SK-N-SH treated with all-trans-retinoic acid at 6 μM for 48 hours (cell line): ENCODE results near the gene SLC2A4RG.

Experiments used
- ATAC-seq: fragments of 200-7000 bp; cut with Tn5 transposase; 3 replicates; pipeline ENCODE4 v1.9.1; 2020; ENCODE audit warnings: mild to moderate bottlenecking, moderate library complexity
- ARNTL ChIP-seq: fragments of 450-650 bp; formaldehyde crosslinking; IDR thresholded peaks from 2 replicates; pipeline ENCODE4 v1.5.0; 2020; ENCODE audit warnings: low read depth, mild to moderate bottlenecking, moderate library complexity, borderline replicate concordance
- BACH2 ChIP-seq: fragments of 250-450 bp; sonication (Bioruptor Pico); IDR thresholded peaks from 2 replicates; pipeline ENCODE4 v1.9.0; 2021; ENCODE audit warnings: mild to moderate bottlenecking, borderline replicate concordance
- CREB5 ChIP-seq: fragments of 250-450 bp; sonication (Bioruptor Pico); IDR thresholded peaks from 2 replicates; pipeline ENCODE4 v1.5.1; 2020; ENCODE audit warnings: low read depth, mild to moderate bottlenecking, moderate library complexity
- CSDC2 ChIP-seq: fragments of 250-450 bp; sonication (Bioruptor Pico); IDR thresholded peaks from 2 replicates; pipeline ENCODE4 v1.5.0; 2020; ENCODE audit warnings: mild to moderate bottlenecking, moderate library complexity
- CSRNP3 ChIP-seq: fragments of 250-450 bp; sonication (Bioruptor Pico); IDR thresholded peaks from 2 replicates; pipeline ENCODE4 v1.5.1; 2021; ENCODE audit warnings: mild to moderate bottlenecking, moderate library complexity
- ESRRG ChIP-seq: fragments of 250-450 bp; sonication (Bioruptor Pico); IDR thresholded peaks from 2 replicates; pipeline ENCODE4 v1.6.1; 2021; ENCODE audit warnings: mild to moderate bottlenecking
- GLIS3 ChIP-seq: fragments of 250-450 bp; sonication (Bioruptor Pico); IDR thresholded peaks from 2 replicates; pipeline ENCODE4 v1.5.0; 2020; ENCODE audit warnings: mild to moderate bottlenecking, moderate library complexity
- ISL1 ChIP-seq: fragments of 250-450 bp; sonication (Bioruptor Pico); IDR thresholded peaks from 2 replicates; pipeline ENCODE4 v2.1.2; 2022; ENCODE audit warnings: mild to moderate bottlenecking, moderate library complexity
- OSR1 ChIP-seq: fragments of 250-450 bp; sonication (Bioruptor Pico); IDR thresholded peaks from 2 replicates; pipeline ENCODE4 v1.8.0; 2022; ENCODE audit warnings: moderate library complexity, mild to moderate bottlenecking, inconsistent platforms
- PPARA ChIP-seq: fragments of 250-450 bp; sonication (Bioruptor Pico); IDR thresholded peaks from 2 replicates; pipeline ENCODE4 v1.5.0; 2020; ENCODE audit warnings: mild to moderate bottlenecking, borderline replicate concordance
- RARB ChIP-seq: fragments of 250-450 bp; sonication (Bioruptor Pico); IDR thresholded peaks from 2 replicates; pipeline ENCODE4 v1.8.0; 2021; ENCODE audit warnings: mild to moderate bottlenecking, moderate library complexity
- SNAI2 ChIP-seq: fragments of 250-450 bp; sonication (Bioruptor Pico); IDR thresholded peaks from 2 replicates; pipeline ENCODE4 v1.5.0; 2020; ENCODE audit warnings: mild to moderate bottlenecking, moderate library complexity
- TCF4 ChIP-seq: fragments of 250-450 bp; sonication (Bioruptor Pico); IDR thresholded peaks from 2 replicates; pipeline ENCODE4 v1.8.0; 2021; ENCODE audit warnings: mild to moderate bottlenecking, moderate library complexity, borderline replicate concordance
- TOX ChIP-seq: fragments of 250-450 bp; sonication (Bioruptor Pico); IDR thresholded peaks from 2 replicates; pipeline ENCODE4 v1.8.0; 2021; ENCODE audit warnings: mild to moderate bottlenecking, moderate library complexity, borderline replicate concordance
- TSHZ2 ChIP-seq: fragments of 250-450 bp; sonication (Bioruptor Pico); IDR thresholded peaks from 2 replicates; pipeline ENCODE4 v1.5.0; 2020; ENCODE audit warnings: mild to moderate bottlenecking, moderate library complexity
- ZC3H10 ChIP-seq: fragments of 250-450 bp; sonication (Bioruptor Pico); IDR thresholded peaks from 2 replicates; pipeline ENCODE4 v1.5.1; 2021; ENCODE audit warnings: mild to moderate bottlenecking, moderate library complexity
- ZFP3 ChIP-seq: fragments of 250-450 bp; sonication (Bioruptor Pico); IDR thresholded peaks from 2 replicates; pipeline ENCODE4 v1.5.0; 2020; ENCODE audit warnings: mild to moderate bottlenecking, moderate library complexity
- ZFP30 ChIP-seq: fragments of 450-650 bp; formaldehyde crosslinking; IDR thresholded peaks from 2 replicates; pipeline ENCODE4 v1.5.0; 2022; ENCODE audit warnings: mild to moderate bottlenecking, moderate library complexity
- ZNF70 ChIP-seq: fragments of 450-650 bp; formaldehyde crosslinking; IDR thresholded peaks from 2 replicates; pipeline ENCODE4 v1.5.0; 2020; ENCODE audit warnings: mild to moderate bottlenecking, moderate library complexity
- ZNF8 ChIP-seq: fragments of 450-650 bp; formaldehyde crosslinking; IDR thresholded peaks from 2 replicates; pipeline ENCODE4 v1.5.0; 2020; ENCODE audit warnings: mild to moderate bottlenecking, moderate library complexity
- TF ChIP-seq, protein P1 (sequence below): fragments of 250-450 bp; sonication (Bioruptor Pico); IDR thresholded peaks from 2 replicates; pipeline ENCODE4 v1.8.0; 2021; ENCODE audit warnings: low read depth, mild to moderate bottlenecking, moderate library complexity, borderline replicate concordance

The SLC2A4RG gene

DNA sequence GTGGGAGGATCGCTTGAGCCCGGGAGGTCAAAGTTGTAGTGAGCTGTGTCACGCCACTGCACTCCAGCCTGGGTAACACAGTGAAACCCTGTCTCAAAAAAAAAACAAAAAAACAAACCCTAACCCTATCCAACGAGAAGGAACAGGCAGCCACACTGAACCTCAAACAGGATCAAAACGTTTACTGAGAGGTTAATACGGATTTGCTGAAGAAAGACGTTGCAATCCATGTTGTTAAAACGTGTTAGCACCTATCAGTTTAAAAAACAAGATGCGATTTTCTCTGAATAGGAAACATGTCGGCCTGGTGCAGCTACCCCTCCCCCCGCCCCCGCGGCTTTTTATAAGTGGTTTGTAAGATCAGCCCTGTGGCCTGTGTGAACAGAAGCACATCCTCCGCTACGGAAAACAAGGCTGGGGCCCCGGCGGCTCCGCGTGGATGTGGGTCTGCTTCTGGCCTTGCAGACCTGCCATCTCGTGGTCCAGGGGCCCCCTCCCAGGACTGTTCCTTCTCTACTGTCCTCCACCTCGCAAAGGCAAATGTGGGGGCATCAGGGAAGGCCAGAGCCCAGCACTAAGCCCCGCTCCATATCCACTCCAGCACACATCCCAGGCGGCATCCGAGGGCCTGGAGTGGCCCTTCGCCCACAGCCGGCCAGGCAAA is 11.4 kb downstream of the SLC2A4RG start:
- TF ChIP-seq GLIS3 (CRISPR knock-in tag) (no peak), SNAI2 (CRISPR knock-in tag) (no peak), ISL1 (CRISPR knock-in tag) (no peak), RARB (CRISPR knock-in tag) (no peak), PPARA (no peak), CREB5 (no peak), TSHZ2 (no peak), ARNTL (CRISPR knock-in tag) (no peak), ZNF70 (no peak), TCF4 (CRISPR knock-in tag) (no peak), ZNF8 (CRISPR knock-in tag) (no peak), CSRNP3 (CRISPR knock-in tag) (no peak), ESRRG (CRISPR knock-in tag) (no peak)
- no peak for ATAC-seq

GRCh38 chr20:63751471-63752271 is 12.1 kb downstream of the SLC2A4RG start:
- TF ChIP-seq PPARA (no peak), BACH2 (CRISPR knock-in tag) (no peak), ARNTL (CRISPR knock-in tag) (no peak)
- TF ChIP-seq, all 23 proteins: peak for 0
- ATAC-seq, result no peak

GRCh38 chr20:63752411-63753101 is 13.0 kb downstream of the SLC2A4RG start:
- ATAC-seq, result no peak
- TF ChIP-seq ARNTL (CRISPR knock-in tag) (no peak), GLIS3 (CRISPR knock-in tag) (no peak), TCF4 (CRISPR knock-in tag) (no peak), ISL1 (CRISPR knock-in tag) (no peak), ZC3H10 (CRISPR knock-in tag) (no peak), ZFP30 (CRISPR knock-in tag) (no peak), PPARA (no peak), TOX (CRISPR knock-in tag) (no peak), CSRNP3 (CRISPR knock-in tag) (no peak), SNAI2 (CRISPR knock-in tag) (no peak), CSDC2 (CRISPR knock-in tag) (no peak), ZNF8 (CRISPR knock-in tag) (no peak), ESRRG (CRISPR knock-in tag) (no peak), BACH2 (CRISPR knock-in tag) (no peak), ZNF70 (no peak), OSR1 (CRISPR knock-in tag) (no peak), ZFP3 (no peak), TSHZ2 (no peak)
- TF ChIP-seq, protein P1, sequence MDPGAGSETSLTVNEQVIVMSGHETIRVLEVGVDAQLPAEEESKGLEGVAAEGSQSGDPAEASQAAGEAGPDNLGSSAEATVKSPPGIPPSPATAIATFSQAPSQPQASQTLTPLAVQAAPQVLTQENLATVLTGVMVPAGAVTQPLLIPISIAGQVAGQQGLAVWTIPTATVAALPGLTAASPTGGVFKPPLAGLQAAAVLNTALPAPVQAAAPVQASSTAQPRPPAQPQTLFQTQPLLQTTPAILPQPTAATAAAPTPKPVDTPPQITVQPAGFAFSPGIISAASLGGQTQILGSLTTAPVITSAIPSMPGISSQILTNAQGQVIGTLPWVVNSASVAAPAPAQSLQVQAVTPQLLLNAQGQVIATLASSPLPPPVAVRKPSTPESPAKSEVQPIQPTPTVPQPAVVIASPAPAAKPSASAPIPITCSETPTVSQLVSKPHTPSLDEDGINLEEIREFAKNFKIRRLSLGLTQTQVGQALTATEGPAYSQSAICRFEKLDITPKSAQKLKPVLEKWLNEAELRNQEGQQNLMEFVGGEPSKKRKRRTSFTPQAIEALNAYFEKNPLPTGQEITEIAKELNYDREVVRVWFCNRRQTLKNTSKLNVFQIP (CRISPR knock-in tag), result no peak
